Measurements from ENCODE around the gene DHCR24. TPM values are rescaled to one million over a fixed set of nuclear protein-coding genes. Genes with fewer than 3 reads are reported as not detected.

DHCR24 gene
- total RNA-seq, 4 donors from 2014 or later, result 5.3 to 36.1 (median 13.7) TPM

- Histone ChIP-seq H3K4me1 (no peaks in the 10 kb centered on the region), H3K36me3 (no peaks in the 10 kb centered on the region), H3K9me3 (no peaks in the 10 kb centered on the region), H3K27me3 (no peaks in the 10 kb centered on the region), H3K27ac (no peak overlapping the region), H3K4me3 (no peak overlapping the region)
- intact Hi-C loops (cut with DNase I; ENCODE audit: low total_unique reads), result loop anchor here (10.0 kb wide), 1 partner anchor 749 kb away; no protein-coding TSS in a partner anchor
- no peak for DNase-seq
- TF ChIP-seq POLR2A (IDR thresholded peaks at IDR 0.05) (no peak), CTCF (IDR thresholded peaks at IDR 0.05) (no peak)
Measured at GRCh38 chr1:54814126-54814498, 72.9 kb downstream of the DHCR24 start.

- Histone ChIP-seq H3K27ac (no peak overlapping the region), H3K4me3 (no peak overlapping the region), H3K27me3 (no peaks in the 10 kb centered on the region), H3K36me3 (no peaks in the 10 kb centered on the region), H3K9me3 (no peaks in the 10 kb centered on the region), H3K4me1 (no peaks in the 10 kb centered on the region)
- intact Hi-C loops (cut with DNase I; ENCODE audit: low total_unique reads), result loop anchor here (10.0 kb wide), 1 partner anchor 749 kb away; no protein-coding TSS in a partner anchor
- DNase-seq, result no peak
- TF ChIP-seq POLR2A (IDR thresholded peaks at IDR 0.05), result no peak
- no peak for TF ChIP-seq CTCF (IDR thresholded peaks at IDR 0.05)
Measured at GRCh38 chr1:54813485-54814125, 73.4 kb downstream of the DHCR24 start.

- Histone ChIP-seq H3K4me3 (no peak overlapping the region), H3K27me3 (no peaks in the 10 kb centered on the region), H3K9me3 (no peaks in the 10 kb centered on the region), H3K27ac (no peak overlapping the region), H3K36me3 (no peaks in the 10 kb centered on the region), H3K4me1 (no peaks in the 10 kb centered on the region)
- intact Hi-C loops (cut with DNase I; ENCODE audit: low total_unique reads), result loop anchor here (10.0 kb wide), 1 partner anchor 748 kb away; no protein-coding TSS in a partner anchor
- no peak for DNase-seq
- TF ChIP-seq CTCF (IDR thresholded peaks at IDR 0.05), result no peak
- TF ChIP-seq POLR2A (IDR thresholded peaks at IDR 0.05), result no peak
Measured at GRCh38 chr1:54812801-54813484, 74.1 kb downstream of the DHCR24 start.

GRCh38 chr1:54811739-54812655 lies 75.0 kb downstream of the DHCR24 start:
- no peaks in the 10 kb centered on the region for H3K36me3 ChIP-seq
- no peaks in the 10 kb centered on the region for H3K4me1 ChIP-seq
- H3K9me3 ChIP-seq, result no peaks in the 10 kb centered on the region
- H3K4me3 ChIP-seq, result no peak overlapping the region
- intact Hi-C loops (cut with DNase I; ENCODE audit: low total_unique reads), result loop anchor here (10.0 kb wide), 1 partner anchor 747 kb away; no protein-coding TSS in a partner anchor
- no peak overlapping the region for H3K27ac ChIP-seq
- no peaks in the 10 kb centered on the region for H3K27me3 ChIP-seq
- no peak for TF ChIP-seq CTCF (IDR thresholded peaks at IDR 0.05)
- no peak for TF ChIP-seq POLR2A (IDR thresholded peaks at IDR 0.05)
- DNase-seq, result no peak
